K562 (cell line): Measurements from ENCODE around the gene CHD3. TPM values are rescaled to one million over a fixed set of nuclear protein-coding genes. Genes with fewer than 3 reads are reported as not detected.

Experiments used
- CBFA2T3 ChIP-seq: fragments of 450-650 bp; IDR thresholded peaks from 2 replicates; pipeline ENCODE4 v1.6.1; 2017
- ZNF695 ChIP-seq: fragments of 450-650 bp; formaldehyde crosslinking; IDR thresholded peaks from 2 replicates; pipeline ENCODE4 v1.4.0; 2020; ENCODE audit warnings: mild to moderate bottlenecking, moderate library complexity
- polyA plus RNA-seq, 8 experiments: library from polyadenylated mRNA; depleted of rRNA in 4 of 8; stranded (reverse) in 5 of 8; unstranded in 3 of 8; fragments of >200 nt; fragmentation: Nextera tagmentation in 2 of 8; fragmentation: Illumina TruSeq in 1 of 8; extraction: Ambion mirVana in 2 of 8; extraction: Trizol in 1 of 8; gene quantifications; 2 replicates each; pipeline versions ENCODE4 v1.2.1 to v1.2.3, GENCODE V29; 2011 to 2014; ENCODE audit warnings: inconsistent platforms in 1 of 8, missing spikeins in 1 of 8
- total RNA-seq, 7 experiments: library from RNA; depleted of rRNA in 6 of 7; stranded (reverse); fragments of >200 nt in 6 of 7; fragmentation: Illumina TruSeq in 2 of 7; extraction: Trizol in 2 of 7; gene quantifications; 2 replicates each; pipeline versions ENCODE4 v1.2.1 to v1.2.3, GENCODE V29; 2011 to 2021; ENCODE audit warnings: low replicate concordance in 1 of 7
- TF ChIP-seq, protein P1 (sequence below), 2 experiments: fragments of 450-650 bp; IDR thresholded peaks; 2 replicates each; pipeline ENCODE4 v1.6.1; 2016; ENCODE audit warnings: mild to moderate bottlenecking in 2 of 2, borderline replicate concordance in 1 of 2, low read depth in 1 of 2, moderate library complexity in 1 of 2
- TF ChIP-seq, protein P2 (sequence below), 3 experiments: fragments of 200-800 bp in 1 of 3; sonication (Bioruptor generic) in 1 of 3; sonication (generic) in 1 of 3; formaldehyde crosslinking in 1 of 3; IDR thresholded peaks; 2 replicates each; pipeline versions ENCODE4 v1.6.1 to v1.8.0; 2016 to 2022; ENCODE audit warnings: mild to moderate bottlenecking in 2 of 3, missing compliant biosample characterization in 2 of 3, missing genetic modification characterization in 2 of 3, missing genetic modification reagents in 1 of 3
- TF ChIP-seq, protein P3 (sequence below), 2 experiments: IDR thresholded peaks in 1 of 2; conservative IDR thresholded peaks in 1 of 2; 2 replicates each; pipeline ENCODE4 v1.6.1; 2016; ENCODE audit warnings: low read depth in 2 of 2, mild to moderate bottlenecking in 1 of 2, missing compliant biosample characterization in 1 of 2, missing genetic modification characterization in 1 of 2, moderate library complexity in 1 of 2
- TF ChIP-seq, protein P4 (sequence below): sonication (generic); formaldehyde crosslinking; IDR thresholded peaks from 2 replicates; pipeline ENCODE4 v1.9.0; 2022; ENCODE audit warnings: mild to moderate bottlenecking, missing genetic modification reagents
- TF ChIP-seq, protein P5 (sequence below): fragments of 450-650 bp; IDR thresholded peaks from 2 replicates; pipeline ENCODE4 v1.6.1; 2018; ENCODE audit not compliant: partially characterized antibody

The CHD3 gene
- total and polyA plus RNA-seq, 9 of the 15 experiments (the other 6 are each of a cell fraction or from before 2014, with no cell fraction given), result 0.39 to 38.2 (median 21.2) TPM

DNA sequence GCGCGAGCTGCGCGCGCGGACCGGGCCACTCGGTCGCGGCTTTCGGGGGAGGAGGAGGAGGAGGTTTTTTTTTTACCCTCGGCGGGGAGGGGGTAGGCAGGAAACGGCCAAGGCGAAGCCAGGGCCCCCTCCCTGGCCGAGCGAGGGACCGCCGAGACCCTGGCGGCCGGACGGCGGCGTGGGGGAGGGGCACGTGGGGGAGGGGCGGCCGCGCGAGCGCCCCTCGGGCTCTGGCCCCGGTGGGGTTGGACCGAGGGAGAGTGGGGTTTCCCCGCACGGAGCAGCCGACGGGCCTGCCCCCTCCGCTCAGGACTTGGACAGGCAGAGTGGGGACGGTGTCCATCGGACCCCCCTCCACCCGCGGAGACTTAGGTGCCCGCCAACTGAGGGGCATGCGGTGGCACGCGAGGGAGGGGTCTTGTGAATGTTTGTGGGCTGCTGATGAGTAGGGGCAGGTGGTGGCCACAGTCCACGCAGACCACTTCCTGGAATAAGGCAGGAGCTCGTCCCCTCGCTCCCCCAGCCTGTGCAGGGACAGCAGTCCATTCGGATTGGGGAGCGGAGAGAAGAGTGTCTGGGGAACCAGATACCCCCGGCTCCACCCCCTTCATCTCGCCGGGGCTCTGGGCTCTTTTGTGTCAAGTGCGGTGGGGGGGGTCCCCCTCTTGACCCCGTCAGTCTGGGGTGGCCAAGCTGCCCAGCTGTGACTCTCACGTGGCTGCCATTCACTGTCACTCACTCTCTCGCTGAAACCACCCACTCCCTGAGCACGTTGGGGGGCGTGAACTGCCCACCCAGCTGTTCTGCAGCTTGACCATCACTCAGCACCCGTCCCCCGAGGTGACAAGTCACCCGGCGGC is 3.0 kb upstream of the CHD3 start (continued):
- TF ChIP-seq, protein P1, sequence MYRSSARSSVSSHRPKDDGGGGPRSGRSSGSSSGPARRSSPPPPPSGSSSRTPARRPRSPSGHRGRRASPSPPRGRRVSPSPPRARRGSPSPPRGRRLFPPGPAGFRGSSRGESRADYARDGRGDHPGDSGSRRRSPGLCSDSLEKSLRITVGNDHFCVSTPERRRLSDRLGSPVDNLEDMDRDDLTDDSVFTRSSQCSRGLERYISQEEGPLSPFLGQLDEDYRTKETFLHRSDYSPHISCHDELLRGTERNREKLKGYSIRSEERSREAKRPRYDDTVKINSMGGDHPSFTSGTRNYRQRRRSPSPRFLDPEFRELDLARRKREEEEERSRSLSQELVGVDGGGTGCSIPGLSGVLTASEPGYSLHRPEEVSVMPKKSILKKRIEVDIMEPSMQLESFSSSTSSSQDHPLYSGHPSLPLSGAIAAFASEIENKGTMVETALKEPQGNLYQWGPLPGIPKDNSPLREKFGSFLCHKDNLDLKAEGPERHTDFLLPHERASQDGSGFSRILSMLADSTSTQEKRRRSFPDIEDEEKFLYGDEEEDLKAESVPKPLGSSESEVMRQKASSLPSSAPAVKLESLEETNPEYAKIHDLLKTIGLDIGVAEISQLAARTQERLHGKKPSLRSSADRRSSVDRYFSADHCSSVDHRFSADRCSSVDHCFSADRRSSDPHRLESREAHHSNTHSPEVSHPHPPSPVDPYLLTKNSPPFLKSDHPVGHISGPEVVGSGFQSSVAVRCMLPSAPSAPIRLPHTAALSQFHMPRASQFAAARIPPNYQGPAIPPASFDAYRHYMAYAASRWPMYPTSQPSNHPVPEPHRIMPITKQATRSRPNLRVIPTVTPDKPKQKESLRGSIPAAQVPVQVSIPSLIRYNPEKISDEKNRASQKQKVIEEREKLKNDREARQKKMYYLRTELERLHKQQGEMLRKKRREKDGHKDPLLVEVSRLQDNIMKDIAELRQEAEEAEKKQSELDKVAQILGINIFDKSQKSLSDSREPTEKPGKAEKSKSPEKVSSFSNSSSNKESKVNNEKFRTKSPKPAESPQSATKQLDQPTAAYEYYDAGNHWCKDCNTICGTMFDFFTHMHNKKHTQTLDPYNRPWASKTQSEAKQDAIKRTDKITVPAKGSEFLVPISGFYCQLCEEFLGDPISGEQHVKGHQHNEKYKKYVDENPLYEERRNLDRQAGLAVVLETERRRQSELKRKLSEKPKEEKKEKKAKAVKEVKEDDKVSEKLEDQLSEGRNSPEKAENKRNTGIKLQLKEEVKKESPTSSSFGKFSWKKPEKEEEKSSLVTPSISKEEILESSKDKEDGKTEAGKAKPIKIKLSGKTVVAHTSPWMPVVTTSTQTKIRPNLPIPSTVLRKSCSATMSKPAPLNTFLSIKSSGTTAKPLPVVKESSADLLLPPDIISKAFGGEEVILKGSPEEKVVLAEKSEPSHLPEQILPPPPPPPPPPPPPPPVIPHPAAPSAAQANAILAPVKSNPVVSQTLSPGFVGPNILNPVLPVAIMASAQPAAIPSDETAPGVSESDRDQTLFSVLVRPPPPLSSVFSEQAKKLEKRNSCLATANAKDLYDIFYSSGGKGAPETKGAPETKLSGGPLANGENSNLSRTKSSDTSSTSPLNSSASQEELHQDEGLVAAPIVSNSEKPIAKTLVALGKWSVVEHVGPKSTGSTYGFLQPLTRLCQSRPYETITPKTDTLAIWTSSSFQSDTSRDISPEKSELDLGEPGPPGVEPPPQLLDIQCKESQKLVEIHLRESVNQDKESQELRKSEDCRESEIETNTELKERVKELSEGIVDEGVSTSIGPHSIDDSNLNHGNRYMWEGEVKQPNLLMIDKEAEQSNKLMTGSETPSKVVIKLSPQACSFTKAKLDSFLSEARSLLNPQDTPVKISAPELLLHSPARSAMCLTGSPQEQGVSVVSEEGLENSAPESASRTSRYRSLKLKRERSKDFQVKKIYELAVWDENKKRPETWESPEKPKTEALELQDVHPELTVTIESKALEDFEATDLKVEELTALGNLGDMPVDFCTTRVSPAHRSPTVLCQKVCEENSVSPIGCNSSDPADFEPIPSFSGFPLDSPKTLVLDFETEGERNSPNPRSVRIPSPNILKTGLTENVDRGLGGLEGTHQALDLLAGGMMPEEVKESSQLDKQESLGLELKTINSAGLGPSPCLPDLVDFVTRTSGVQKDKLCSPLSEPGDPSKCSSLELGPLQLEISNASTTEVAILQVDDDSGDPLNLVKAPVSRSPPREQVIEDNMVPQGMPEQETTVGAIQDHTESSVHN (IDR thresholded peaks at IDR 0.05; ENCODE audit: borderline replicate concordance in 1 of 2, low read depth in 1 of 2), result peak in 1 of 2 experiments; percentile 24; a peak in 1 of 4 replicates
- TF ChIP-seq, protein P2, sequence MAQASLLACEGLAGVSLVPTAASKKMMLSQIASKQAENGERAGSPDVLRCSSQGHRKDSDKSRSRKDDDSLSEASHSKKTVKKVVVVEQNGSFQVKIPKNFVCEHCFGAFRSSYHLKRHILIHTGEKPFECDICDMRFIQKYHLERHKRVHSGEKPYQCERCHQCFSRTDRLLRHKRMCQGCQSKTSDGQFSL (CRISPR knock-in tag; IDR thresholded peaks at IDR 0.05), result peak; percentile 87
- TF ChIP-seq, protein P2 (tag; IDR thresholded peaks at IDR 0.05), result peak in 1 of 2 experiments; percentile 57; a peak in 2 of 4 replicates
- TF ChIP-seq, protein P3, sequence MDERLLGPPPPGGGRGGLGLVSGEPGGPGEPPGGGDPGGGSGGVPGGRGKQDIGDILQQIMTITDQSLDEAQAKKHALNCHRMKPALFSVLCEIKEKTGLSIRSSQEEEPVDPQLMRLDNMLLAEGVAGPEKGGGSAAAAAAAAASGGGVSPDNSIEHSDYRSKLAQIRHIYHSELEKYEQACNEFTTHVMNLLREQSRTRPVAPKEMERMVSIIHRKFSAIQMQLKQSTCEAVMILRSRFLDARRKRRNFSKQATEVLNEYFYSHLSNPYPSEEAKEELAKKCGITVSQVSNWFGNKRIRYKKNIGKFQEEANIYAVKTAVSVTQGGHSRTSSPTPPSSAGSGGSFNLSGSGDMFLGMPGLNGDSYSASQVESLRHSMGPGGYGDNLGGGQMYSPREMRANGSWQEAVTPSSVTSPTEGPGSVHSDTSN (CRISPR knock-in tag; IDR thresholded peaks at IDR 0.05; ENCODE audit: low read depth), result peak; percentile 31; the same call in 1 of the 2 replicates
- TF ChIP-seq, protein P3 (tag; conservative IDR thresholded peaks at IDR 0.05; ENCODE audit: low read depth), result peak; percentile 75
- TF ChIP-seq, protein P4, sequence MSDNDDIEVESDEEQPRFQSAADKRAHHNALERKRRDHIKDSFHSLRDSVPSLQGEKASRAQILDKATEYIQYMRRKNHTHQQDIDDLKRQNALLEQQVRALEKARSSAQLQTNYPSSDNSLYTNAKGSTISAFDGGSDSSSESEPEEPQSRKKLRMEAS (CRISPR knock-in tag), result peak; percentile 69
- TF ChIP-seq ZNF695 (no peak), CBFA2T3 (peak; percentile 47)
- TF ChIP-seq, protein P5, sequence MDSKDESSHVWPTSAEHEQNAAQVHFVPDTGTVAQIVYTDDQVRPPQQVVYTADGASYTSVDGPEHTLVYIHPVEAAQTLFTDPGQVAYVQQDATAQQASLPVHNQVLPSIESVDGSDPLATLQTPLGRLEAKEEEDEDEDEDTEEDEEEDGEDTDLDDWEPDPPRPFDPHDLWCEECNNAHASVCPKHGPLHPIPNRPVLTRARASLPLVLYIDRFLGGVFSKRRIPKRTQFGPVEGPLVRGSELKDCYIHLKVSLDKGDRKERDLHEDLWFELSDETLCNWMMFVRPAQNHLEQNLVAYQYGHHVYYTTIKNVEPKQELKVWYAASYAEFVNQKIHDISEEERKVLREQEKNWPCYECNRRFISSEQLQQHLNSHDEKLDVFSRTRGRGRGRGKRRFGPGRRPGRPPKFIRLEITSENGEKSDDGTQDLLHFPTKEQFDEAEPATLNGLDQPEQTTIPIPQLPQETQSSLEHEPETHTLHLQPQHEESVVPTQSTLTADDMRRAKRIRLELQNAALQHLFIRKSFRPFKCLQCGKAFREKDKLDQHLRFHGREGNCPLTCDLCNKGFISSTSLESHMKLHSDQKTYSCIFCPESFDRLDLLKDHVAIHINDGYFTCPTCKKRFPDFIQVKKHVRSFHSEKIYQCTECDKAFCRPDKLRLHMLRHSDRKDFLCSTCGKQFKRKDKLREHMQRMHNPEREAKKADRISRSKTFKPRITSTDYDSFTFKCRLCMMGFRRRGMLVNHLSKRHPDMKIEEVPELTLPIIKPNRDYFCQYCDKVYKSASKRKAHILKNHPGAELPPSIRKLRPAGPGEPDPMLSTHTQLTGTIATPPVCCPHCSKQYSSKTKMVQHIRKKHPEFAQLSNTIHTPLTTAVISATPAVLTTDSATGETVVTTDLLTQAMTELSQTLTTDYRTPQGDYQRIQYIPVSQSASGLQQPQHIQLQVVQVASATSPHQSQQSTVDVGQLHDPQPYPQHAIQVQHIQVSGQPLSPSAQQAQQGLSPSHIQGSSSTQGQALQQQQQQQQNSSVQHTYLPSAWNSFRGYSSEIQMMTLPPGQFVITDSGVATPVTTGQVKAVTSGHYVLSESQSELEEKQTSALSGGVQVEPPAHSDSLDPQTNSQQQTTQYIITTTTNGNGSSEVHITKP, result peak; percentile 91
